HUES6 (cell line): ENCODE measurements around the gene LMO7.

Source experiments
- H3K27ac ChIP-seq: 2 replicates; pipeline ENCODE4 v1.7.0; 2013; ENCODE audit warnings: low read depth, mild to moderate bottlenecking, low read length, inconsistent platforms
- H3K27me3 ChIP-seq: 2 replicates; pipeline ENCODE4 v1.6.1; 2013; ENCODE audit warnings: low read length; ENCODE audit not compliant: control insufficient read depth, insufficient read depth
- H3K36me3 ChIP-seq: 2 replicates; pipeline ENCODE4 v1.6.1; 2013; ENCODE audit warnings: low read length; ENCODE audit not compliant: control insufficient read depth, insufficient read depth
- H3K4me1 ChIP-seq: 2 replicates; pipeline ENCODE4 v1.6.1; 2013; ENCODE audit warnings: low read length; ENCODE audit not compliant: control insufficient read depth, insufficient read depth
- H3K4me3 ChIP-seq: 2 replicates; pipeline ENCODE4 v1.5.1; 2013; ENCODE audit warnings: low read depth, low read length
- H3K9ac ChIP-seq: one replicate; pipeline ENCODE4 v1.6.1; 2013; ENCODE audit warnings: mild to moderate bottlenecking, low read length
- H3K9me3 ChIP-seq: 2 replicates; pipeline ENCODE4 v1.6.1; 2013; ENCODE audit warnings: low read depth, low read length; ENCODE audit not compliant: control insufficient read depth, insufficient read depth

LMO7 gene

DNA sequence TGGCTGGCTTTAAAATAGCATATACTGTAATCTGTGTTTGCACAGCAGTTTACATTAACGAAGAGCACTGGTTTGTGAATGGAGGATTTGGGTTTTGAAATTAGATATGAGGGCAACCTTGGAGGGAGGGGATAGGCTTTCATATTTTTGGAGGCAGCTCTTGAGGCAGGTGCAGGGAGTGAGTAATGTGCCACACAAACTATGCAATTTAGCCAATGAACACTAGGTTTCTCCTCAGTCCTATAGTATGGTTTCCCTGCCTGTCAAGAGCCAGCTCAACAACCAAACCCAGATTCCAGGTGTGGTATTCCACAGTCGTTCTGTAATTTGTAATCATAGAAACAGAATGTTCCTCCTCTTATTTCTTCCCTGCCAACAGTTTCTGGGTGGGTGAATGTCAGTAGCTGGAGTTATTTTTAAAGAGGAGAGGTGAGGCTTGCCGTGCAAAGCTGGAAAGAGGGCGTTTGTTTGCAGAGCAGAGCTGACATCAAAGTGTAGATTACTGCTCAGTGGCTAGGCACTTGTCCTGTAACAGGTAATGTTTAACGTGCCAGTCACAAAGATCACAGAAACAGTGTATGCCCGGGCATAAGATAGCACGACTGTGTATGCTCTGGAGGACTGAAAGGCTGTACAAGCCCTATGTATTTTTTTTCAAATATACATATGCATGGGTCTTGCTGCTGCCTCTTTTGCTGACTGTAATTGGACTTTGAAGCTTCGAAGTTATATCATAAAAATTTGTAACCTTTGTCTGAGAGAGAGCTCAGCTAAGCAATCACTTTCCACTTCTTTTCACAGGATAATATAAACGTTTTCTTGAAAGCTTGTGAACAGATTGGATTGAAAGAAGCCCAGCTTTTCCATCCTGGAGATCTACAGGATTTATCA, 124.2 kb downstream of the LMO7 start:
- H3K4me3 ChIP-seq: no peak overlapping the region
- 0 out of 2 replicates have a peak, but pooled peaks cover 5% of the 10 kb centered on the region for H3K9me3 ChIP-seq
- H3K9ac ChIP-seq: no peak overlapping the region
- H3K27me3 ChIP-seq: no peaks in the 10 kb centered on the region
- no peaks in the 10 kb centered on the region for H3K36me3 ChIP-seq
- H3K4me1 ChIP-seq: no peaks in the 10 kb centered on the region
- no peak overlapping the region for H3K27ac ChIP-seq

DNA sequence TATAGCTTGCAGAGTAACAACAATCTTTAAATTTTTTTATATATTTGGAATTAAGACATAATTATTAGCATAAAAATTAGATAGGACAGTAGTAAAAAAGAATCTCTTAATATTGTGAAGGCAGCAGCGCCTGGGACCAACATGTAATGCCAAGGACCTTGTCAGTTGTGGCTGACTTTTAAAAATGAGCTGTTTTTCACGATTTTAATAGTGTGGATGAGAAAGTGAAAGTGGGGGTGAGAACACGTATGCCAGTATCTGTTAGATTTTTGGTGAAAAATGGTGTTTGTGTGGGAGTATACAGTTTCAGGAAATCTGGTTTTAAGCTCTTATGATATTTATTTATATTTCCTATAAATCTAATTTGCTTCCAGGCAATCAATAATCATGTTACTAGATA, 125.2 kb downstream of the LMO7 start:
- Histone ChIP-seq H3K9ac (no peak overlapping the region), H3K27me3 (no peaks in the 10 kb centered on the region), H3K27ac (no peak overlapping the region), H3K4me3 (no peak overlapping the region), H3K9me3 (0 out of 2 replicates have a peak, but pooled peaks cover 5% of the 10 kb centered on the region), H3K4me1 (no peaks in the 10 kb centered on the region), H3K36me3 (no peaks in the 10 kb centered on the region)

DNA sequence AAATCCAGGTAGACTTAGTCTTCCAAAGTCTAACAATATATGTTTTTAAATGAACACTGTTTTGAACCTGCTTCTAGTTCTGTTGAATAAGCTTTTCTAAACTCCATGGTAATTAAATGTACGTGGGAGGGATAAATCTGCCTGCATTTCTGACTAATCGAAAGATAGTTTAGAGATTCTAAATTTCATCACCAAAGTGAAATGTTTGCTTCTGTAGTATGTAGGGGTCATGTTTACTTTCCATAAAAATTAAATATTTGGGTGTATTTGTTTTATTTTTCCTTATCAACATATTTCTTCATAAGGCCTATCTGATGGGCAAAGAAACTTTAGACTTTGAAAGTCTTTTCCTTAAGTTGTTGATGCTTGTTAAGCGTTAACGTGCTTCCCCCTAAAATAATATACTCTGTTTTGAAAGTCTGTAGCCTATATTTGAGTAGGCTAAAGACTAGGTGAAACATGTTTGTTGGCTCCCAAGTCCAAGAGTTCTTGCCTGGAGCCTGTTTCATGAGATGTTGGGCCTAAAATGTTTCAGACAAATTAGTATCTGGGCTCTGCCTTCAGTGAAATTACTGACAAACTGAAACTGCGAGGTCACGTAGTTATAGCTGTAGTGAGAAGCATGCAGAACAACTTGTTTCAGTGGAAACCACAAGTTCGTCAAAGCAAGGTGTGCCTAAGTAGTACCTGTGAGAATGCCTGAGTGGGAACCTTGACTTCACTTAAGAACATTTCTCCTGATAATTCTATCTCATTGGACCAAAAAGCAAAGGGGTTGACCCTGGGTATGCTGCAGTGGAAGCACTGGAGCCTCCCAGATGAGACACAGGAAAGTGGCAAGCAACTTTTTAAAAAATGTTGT, 126.2 kb downstream of the LMO7 start:
- H3K4me3 ChIP-seq: no peak overlapping the region
- no peak overlapping the region for H3K9ac ChIP-seq
- H3K9me3 ChIP-seq: 0 out of 2 replicates have a peak, but pooled peaks cover 5% of the 10 kb centered on the region
- no peaks in the 10 kb centered on the region for H3K27me3 ChIP-seq
- no peak overlapping the region for H3K27ac ChIP-seq
- H3K4me1 ChIP-seq: no peaks in the 10 kb centered on the region
- H3K36me3 ChIP-seq: no peaks in the 10 kb centered on the region

DNA sequence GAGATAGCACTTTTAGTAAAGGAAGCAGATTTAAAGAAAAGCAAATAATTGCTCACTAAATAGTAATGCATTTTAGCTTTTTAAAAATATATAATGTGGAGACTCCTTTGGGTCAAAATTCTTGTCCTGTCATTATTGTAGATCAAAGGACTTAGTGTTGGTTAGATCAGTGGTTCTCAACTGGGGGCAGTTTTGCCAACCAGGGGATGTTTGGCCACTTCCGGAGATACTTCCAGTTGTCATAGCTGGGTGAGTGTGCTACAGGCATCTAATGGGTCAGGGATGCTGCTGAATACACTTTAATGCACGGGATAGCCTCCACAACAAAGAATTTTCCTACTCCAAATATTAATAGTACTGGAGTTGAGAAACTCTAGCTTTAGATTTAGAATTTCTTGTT, 126.8 kb downstream of the LMO7 start:
- no peaks in the 10 kb centered on the region for H3K27me3 ChIP-seq
- H3K9ac ChIP-seq: no peak overlapping the region
- H3K4me3 ChIP-seq: no peak overlapping the region
- H3K36me3 ChIP-seq: no peaks in the 10 kb centered on the region
- H3K9me3 ChIP-seq: 0 out of 2 replicates have a peak, but pooled peaks cover 5% of the 10 kb centered on the region
- H3K4me1 ChIP-seq: no peaks in the 10 kb centered on the region
- no peak overlapping the region for H3K27ac ChIP-seq

DNA sequence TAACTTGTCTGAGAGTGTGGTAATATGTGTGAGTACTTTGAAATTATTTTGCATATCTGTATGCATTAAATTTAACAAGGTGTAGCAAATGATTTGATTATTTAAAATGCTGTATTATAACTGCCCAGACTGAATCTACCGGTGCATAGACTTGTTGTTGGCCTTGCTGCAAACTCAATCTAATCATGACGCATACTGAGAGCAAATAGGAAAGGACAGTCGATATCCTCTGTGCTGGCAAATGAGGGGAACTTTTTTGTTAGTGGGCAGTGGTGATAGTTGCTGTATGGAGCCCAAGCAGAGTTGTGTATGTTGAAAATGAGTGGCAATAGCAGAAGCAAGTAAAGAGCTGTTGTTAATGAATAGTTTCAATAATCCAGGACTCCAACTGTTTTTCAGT, 127.4 kb downstream of the LMO7 start:
- H3K27ac ChIP-seq: no peak overlapping the region
- no peaks in the 10 kb centered on the region for H3K27me3 ChIP-seq
- no peak overlapping the region for H3K4me3 ChIP-seq
- no peak overlapping the region for H3K9ac ChIP-seq
- no peaks in the 10 kb centered on the region for H3K4me1 ChIP-seq
- H3K36me3 ChIP-seq: no peaks in the 10 kb centered on the region
- H3K9me3 ChIP-seq: 0 out of 2 replicates have a peak, but pooled peaks cover 5% of the 10 kb centered on the region

DNA sequence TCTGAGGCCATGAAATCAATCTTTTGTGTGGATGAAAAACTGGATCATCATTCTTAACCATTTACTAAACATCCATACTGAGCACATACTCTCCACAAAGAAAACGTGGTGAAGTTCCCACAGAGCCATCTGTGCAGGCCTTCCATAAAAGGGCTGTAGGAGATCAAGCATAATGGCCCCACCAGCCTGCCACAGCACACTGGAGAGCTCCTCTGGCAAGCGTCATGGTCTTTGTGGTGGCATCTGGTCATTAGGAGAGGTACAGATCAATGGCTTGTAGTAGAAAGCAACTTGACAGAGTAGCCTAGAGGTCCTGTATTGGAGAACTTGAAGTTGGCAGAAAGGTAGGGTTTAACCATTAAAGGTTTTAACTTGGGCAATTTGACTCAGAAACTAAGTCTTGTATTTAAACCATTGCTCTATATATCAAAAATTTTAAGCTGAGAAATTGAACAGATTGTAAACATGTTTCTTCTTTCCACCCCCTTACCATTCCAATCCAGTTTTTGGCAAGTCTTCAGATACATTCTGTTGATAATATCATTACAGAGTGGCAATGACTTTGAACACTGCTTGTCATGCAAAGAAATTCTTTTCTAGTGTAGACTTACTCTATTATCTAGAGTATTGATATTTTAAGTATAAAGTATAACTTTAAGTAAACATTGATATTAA, 128.3 kb downstream of the LMO7 start:
- no peak overlapping the region for H3K27ac ChIP-seq
- H3K36me3 ChIP-seq: no peaks in the 10 kb centered on the region
- H3K9ac ChIP-seq: no peak overlapping the region
- H3K9me3 ChIP-seq: no peaks in the 10 kb centered on the region
- no peaks in the 10 kb centered on the region for H3K27me3 ChIP-seq
- H3K4me1 ChIP-seq: no peaks in the 10 kb centered on the region
- no peak overlapping the region for H3K4me3 ChIP-seq

DNA sequence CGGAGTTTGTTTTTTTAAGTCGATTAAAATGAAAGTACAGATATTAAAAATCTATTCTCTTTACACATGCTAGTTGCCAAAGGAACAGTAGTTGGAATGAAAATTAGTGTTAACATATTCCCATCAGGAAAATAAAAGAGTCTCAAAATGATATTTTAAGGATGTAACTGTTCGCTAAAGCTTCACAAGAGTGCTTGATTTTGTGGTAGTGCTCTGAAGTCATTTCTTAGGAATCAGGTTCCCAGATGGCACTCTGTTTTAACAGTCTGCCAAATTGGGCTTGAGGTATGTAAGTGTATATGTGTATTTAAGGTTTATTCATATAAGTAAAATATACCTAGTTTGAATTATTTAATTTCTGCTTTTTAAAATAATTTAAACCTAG, 128.8 kb downstream of the LMO7 start:
- Histone ChIP-seq H3K9me3 (no peaks in the 10 kb centered on the region), H3K4me1 (no peaks in the 10 kb centered on the region), H3K4me3 (no peak overlapping the region), H3K27ac (no peak overlapping the region), H3K9ac (no peak overlapping the region), H3K36me3 (no peaks in the 10 kb centered on the region), H3K27me3 (no peaks in the 10 kb centered on the region)

DNA sequence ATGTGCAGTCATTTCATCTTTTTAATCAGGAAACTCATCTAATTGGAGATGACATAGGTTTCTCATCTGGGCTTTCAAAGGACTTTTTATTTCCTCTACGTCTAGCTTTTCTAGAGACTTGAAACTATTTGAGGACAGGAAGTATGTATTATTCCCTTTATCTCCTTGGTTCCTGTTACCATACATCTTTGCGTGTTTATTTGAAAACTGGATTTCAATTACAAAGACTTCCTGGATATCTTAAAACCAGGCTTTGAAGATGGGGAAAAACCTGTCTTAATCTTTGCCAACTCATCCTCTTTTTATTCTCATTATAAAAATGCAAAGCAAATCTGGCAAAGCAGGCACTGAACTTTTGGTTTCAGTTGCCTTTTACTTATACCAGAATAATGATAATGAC, 130.5 kb downstream of the LMO7 start:
- H3K4me1 ChIP-seq: no peaks in the 10 kb centered on the region
- no peaks in the 10 kb centered on the region for H3K36me3 ChIP-seq
- H3K9me3 ChIP-seq: no peaks in the 10 kb centered on the region
- H3K27ac ChIP-seq: no peak overlapping the region
- no peaks in the 10 kb centered on the region for H3K27me3 ChIP-seq
- no peak overlapping the region for H3K9ac ChIP-seq
- H3K4me3 ChIP-seq: no peak overlapping the region

DNA sequence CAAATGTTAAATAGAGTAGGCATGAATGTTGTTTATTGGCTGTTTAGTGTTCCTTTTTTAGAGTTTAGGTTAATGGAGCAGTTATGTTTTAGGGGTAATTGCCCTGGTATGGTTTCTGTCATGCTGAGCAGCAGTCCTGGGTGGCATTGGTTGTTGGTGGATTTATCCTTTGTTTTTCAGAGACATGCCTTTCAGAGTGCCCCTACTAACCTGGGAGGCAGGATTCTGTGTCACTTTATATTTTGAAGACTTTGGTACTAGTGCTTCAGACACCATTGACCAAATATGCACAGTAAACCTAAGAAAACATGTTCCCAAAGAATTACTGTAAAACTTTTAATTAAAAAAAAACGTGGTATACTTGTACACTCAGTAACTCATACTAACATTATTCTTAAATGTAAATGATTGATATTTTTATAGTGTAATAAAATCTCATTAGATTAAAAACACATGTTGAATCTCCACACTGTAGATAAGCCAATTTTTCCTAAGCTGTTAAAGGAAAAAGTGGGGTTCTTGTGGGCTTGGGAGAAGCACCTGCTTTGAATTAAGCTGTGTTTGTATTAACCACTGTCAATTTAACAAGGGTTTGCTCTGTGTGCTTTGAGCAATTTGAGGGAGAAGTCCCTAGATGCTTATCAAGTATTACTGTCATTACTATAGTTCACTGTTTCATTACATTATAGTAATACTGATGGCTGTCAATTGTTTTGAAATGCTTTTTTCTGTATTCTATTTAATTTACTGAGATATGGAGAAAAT, 133.2 kb downstream of the LMO7 start:
- no peak overlapping the region for H3K4me3 ChIP-seq
- no peaks in the 10 kb centered on the region for H3K4me1 ChIP-seq
- no peak overlapping the region for H3K27ac ChIP-seq
- no peaks in the 10 kb centered on the region for H3K27me3 ChIP-seq
- H3K36me3 ChIP-seq: no peaks in the 10 kb centered on the region
- H3K9ac ChIP-seq: no peak overlapping the region
- H3K9me3 ChIP-seq: no peaks in the 10 kb centered on the region

DNA sequence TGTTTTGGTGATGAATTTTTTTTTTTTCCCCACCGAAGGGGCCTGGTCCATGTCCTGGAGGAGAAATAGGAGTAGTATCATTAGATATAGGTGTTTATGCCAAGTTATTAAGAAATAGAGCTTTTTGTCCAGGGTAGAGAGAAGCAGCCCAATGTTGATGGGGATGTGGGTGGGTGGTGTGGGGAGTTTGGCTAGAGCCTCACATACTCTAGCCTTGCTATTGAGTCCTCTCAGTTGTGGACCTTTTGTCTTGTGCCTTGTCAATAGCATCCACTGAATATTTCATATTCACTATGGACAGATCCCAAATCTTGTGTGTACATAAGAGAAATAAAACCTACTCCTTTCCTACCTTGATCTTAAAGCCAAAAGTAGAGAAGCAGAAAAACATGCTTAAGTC, 134.0 kb downstream of the LMO7 start:
- no peaks in the 10 kb centered on the region for H3K9me3 ChIP-seq
- no peaks in the 10 kb centered on the region for H3K36me3 ChIP-seq
- no peaks in the 10 kb centered on the region for H3K27me3 ChIP-seq
- no peak overlapping the region for H3K27ac ChIP-seq
- no peak overlapping the region for H3K9ac ChIP-seq
- no peaks in the 10 kb centered on the region for H3K4me1 ChIP-seq
- no peak overlapping the region for H3K4me3 ChIP-seq
